Measurements from ENCODE around the gene CD99.
"Not testable (repeated sequence)": the region's sequence is repeated elsewhere in the genome, so short reads cannot be mapped to it uniquely, and the experiment has no call there.

CD99 gene

DNA sequence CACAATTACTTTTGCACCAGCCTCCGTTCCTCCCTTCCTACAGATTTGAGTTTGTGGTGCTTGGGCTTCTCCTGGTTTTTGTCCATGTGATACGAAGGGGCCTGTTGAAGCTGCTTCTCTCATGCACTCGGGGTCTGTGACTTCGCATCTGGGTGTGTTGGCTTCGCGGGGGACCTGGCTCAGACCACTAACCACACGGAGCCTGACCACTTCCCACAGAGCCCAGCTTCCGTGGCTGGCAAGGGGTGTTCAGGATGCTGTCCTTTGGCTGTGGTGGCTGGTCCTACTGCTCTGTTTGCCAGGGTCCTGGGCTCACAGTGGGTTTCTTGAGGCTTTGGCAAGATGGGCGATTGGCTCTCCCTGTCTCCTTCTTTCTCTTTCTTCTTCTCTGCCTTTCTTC is 41.0 kb downstream of the CD99 start:
- DNase-seq (ENCODE audit: low spot score) = no peak

DNA sequence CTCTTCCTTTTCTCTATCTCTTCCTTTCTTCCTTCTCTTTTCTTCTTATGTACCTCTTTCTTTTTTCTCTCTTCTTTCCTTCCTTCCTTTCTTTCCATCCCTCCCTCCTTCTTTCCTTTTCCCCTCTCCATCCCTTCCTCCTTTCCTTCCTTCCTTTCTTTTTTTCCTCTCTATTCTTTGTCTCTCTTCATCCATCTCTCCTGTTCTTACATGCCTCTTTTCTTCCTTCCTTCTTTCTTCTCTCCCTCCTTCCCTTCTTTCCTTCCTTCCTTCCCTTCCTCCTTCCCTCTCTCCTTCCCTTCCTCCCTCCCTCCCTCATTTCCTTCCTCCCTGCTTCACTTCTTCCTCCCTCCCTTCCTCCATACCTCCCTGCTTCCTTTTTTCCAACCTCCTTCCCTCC is 41.6 kb downstream of the CD99 start:
- DNase-seq (ENCODE audit: low spot score) = no peak

DNA sequence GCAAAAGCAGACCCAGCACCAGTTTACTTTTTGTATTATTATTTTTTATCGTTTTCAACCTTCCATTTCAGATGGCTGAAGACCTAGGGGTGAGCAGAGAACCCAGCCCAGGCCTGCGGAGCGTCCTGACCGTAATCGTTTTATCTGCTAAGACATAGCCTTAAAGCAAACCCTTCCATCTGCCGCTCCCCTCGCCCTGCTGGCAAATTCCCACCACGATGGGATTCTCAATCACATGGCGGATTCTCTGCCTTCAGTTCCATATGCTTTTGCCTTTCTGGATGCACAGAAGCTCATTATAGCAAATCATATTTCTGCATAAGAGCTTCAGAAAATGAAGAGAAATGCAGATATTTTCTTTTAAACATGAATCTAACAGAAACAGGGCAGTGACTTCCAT is 42.2 kb downstream of the CD99 start:
- DNase-seq (ENCODE audit: low spot score) = no peak

DNA sequence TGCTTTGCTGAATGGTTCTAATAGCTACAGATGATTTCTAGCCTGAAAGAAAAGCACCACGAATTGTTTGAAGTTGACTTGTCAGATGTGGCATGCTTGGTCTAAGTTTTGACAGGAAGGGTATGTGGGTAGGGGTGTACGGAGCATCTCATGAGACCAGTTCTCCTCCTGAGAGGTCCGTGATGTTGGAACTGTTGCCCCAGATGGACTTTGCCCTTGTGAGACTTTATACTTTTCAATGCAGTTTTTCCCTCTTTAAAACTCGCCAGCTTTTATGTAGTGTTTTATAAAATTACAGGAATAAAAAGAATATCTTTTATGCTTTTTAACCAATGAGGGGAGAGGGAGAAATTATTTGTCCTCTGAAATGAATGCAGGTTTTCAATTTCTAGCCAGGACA is 44.2 kb downstream of the CD99 start:
- DNase-seq (ENCODE audit: low spot score) = no peak

GRCh38 chrX:2740672-2741071 is 49.6 kb downstream of the CD99 start:
- no peak for DNase-seq (ENCODE audit: low spot score)

DNA sequence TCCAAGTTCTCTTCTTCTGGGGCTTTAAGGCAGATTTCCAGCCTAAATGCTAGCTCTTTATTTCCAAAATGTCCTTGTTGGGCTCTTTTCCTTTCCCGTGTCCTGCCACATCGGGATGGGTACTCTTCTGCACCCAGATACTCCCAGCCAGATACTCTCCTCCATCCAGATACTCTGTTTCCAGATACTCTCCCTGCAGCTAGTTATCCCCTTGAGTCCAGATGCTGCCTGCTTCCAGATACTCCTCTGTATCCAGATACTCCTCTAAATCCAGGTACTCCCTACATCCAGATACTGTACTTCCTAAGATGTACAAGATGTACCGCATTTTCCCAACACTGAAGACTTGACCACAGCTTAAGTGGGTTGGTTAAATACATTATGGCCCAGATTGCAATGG is 50.3 kb downstream of the CD99 start:
- no peak for DNase-seq (ENCODE audit: low spot score)

GRCh38 chrX:2746250-2746649 is 55.2 kb downstream of the CD99 start:
- DNase-seq (ENCODE audit: low spot score) = not testable (repeated sequence)

DNA sequence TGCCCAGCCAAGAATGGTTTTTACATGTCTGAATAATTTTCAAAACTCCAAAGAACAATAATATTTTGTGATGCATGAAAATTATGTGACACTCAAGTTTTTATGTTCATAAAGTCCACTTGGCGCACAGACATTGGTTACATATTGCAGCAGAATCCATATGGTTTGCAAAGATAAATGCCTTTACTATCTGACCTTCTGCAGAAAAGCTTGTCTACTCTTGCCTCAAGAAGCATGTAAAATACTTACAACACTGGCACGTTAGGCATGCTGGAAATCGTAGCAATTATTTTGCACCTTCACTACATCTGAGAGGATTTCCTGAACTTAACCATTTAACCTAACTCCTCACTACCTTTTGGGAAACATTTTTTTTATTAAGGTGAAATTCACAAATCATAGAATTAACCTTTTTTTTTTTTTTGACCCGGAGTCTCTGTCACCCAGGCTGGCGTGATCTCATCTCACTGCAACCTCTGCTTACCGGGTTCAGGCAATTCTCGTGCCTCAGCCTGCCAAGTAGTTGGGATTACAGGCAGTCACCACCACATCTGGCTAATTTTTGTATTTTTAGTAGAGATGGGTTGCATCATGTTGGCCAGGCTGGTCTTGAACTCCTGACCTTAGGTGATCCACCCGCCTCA is 57.2 kb downstream of the CD99 start:
- no peak for DNase-seq (ENCODE audit: low spot score)

GRCh38 chrX:2748815-2749188 is 57.7 kb downstream of the CD99 start:
- DNase-seq (ENCODE audit: low spot score) = no peak

DNA sequence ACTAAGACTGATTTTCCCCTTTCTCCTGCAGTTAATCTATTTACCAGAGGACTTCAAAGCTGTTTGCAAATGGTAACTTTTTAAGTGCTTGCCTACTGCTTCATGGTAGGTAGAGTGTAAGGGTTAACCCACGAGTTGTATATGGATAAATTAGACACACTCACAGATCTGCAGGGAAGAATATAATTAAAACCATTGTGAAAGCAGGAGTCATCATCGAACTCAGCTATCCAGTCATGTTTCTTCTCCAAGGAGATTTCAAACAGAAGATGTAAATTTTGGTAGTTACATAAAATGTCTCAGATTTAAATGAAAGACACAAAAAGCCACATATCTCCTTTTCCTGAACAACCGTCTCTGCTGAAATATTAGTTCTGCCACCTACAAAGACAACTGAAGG is 60.2 kb downstream of the CD99 start:
- no peak for DNase-seq (ENCODE audit: low spot score)

DNA sequence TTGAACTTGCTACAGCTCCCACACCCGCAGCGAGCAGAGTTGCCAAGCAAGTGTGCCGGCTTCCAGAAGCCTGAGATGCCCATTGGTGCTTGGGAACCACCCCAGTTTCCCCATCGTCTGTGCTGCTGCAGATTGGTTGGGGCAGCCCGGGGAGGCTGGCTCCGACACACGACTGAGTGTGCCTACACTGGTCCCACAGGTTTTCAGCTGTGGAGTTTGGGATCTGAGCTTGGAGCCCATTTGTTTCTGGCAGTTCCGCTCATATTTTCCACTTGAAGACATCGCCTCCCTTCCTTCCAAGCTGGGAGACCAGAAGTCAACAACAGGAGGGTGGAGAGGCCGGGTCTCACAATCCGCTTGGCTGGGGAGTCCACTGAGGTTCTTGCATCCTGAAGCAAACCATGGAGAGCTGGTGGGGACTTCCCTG is 60.8 kb downstream of the CD99 start, which contains the start of gene XG:
Gene XG, plus strand, starts transcription at position 167 of the 427 bp plus-strand sequence. Its CDS starts 235 bp downstream, at position 402.
- DNase-seq (ENCODE audit: low spot score) = not testable (repeated sequence)

DNA sequence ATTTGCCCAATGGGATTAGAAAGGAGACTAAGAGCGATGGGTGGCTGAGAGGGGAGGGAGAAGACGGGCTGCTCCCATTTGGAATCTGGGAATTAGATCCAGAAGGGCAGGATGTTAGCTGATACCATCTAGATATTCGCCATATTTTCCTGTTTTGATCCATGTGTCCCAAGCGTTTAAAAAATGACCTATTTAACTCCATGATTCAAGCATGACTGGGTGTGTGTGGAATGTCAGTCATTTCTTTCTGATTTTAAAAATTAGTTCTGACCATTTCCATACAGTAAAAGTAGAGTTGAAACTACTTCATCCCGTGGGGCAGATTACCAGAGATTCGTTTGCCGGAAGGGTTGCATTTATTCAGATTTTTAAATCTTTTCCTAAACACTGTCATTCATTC is 61.3 kb downstream of the CD99 start:
- DNase-seq (ENCODE audit: low spot score) = not testable (repeated sequence)

DNA sequence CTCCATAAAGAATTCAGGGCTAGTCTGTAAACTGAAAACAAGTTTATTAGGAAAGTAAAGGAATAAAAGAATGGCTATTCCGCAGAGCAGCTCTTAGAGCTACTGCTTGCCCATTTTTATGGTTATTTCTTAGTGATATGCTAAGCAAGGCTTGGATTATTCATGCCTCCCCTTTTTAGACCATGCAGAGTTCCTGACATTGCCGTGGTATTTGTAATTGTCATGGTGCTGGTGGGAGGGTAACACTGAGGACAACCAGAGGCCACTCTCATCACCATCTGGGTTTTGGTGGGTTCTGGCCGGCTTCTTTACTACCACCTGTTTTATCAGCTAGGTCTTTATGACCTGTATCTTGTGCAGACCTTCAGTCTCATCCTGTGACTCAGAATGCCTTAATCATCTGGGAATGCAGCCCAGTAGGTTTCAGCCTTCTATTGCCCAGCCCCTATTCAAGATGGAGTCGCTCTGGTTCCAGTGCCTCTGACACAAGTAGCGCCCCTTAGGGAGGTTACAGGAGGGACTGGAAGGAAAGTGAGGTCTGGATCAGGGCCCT is 64.1 kb downstream of the CD99 start:
- DNase-seq (ENCODE audit: low spot score) = not testable (repeated sequence)

- DNase-seq (ENCODE audit: low spot score) = no peak
These were observed 65.5 kb downstream of the CD99 start for GRCh38 chrX:2756548-2756947.

DNA sequence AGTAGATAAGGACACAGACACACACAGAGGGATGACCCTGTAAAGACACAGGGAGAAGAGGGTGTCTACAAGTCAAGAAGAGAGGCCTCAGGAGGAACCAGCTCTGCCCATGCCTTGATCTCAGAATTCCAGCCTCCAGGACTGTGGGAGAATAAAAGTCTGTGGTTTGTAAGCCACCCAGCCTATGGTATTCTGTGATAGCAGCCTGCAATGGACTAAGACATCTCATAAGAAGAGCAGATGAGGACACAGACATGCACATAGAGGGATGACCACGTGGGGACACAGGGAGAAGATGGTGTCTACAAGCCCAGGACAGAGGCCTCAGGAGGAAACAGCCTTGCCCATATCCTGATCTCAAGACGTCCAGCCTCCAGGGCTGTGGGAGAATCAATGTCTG is 70.2 kb downstream of the CD99 start:
- DNase-seq (ENCODE audit: low spot score) = no peak

DNA sequence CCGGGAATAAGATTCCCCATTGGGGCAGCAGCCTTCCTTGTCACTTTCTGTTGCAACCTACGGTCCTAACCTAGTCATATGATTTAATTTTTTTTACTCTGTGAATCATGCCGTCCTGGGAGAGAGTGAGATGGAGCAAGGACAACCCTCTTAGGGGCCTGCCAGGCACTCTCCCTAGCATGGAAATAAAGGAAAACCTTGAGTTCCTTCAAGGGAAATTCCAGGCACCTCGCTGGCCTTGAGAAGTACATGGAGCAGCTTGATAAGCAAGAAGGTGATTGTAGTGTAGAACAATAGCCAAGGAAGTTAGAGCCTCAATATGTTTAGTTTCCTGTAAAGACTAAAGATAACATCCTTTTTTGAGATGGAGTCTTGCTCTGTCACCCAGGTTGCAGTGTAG is 71.6 kb downstream of the CD99 start:
- not testable (repeated sequence) for DNase-seq (ENCODE audit: low spot score)

DNA sequence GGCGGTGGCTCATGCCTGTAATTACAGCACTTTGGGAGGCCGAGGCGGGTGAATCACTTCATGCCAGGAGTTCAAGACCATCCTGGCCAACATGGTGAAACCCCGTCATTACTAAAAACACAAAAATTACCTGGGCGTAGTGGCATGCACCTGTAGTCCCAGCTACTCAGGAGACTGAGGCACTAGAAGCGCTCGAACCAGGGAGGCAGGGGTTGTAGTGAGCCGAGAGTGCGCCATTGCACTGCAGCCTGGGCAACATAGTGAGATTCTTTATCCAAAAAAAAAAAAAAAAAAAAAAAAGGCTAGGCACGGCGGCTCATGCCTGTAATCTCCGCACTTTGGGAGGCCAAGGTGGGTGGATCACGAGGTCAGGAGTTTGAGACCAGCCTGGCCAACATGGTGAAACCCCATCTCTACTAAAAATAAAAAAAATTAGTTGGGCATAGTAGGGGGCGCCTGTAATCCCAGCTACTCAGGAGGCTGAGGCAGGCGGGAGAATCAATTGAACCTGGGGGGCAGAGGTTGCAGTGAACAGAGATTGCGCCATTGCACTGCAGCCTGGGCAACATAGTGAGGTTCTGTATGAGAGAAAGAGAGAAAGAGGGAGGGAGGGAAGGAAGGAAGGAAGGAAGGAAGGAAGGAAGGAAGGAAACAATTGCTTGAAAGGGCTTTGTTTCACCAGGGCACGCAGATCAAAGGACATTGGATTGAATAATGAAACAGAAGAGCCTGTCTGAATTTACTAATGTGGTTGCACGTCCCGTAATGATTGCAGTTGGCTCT is 73.9 kb downstream of the CD99 start:
- not testable (repeated sequence) for DNase-seq (ENCODE audit: low spot score)

DNA sequence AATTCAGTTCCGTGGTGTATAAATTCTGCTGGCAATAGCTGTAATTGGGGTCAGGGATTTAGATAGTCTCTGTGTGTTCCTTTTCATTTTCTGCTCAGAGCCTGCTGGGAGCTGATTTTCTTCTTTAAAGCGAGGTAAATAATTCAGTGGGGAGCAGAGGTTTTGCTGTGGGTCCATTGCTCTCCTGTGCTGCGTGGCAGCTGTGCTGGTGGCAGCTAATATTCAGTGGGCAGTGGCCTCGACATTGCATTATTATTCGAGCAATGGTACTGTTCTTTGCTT is 74.4 kb downstream of the CD99 start:
- DNase-seq (ENCODE audit: low spot score) = no peak

DNA sequence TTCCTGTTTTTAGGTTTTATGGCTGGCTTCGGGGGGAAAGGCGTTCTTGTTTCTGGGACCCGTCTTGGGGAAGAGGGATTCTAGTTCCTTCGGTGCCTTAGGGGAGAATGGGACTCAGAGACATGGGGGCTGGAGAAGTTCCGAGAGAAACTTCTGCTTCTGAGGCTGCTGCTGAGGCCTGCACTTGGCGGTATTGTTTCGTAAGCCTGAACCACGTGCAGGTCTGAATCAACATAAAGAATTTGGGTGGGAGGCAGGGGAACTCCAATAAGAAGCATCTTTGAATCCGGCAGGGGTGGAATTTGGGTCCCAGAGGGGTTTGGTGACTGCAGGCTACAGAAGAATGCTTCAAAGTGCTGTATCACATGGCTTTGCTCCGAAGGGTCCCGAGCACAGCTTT is 75.8 kb downstream of the CD99 start:
- no peak for DNase-seq (ENCODE audit: low spot score)

DNA sequence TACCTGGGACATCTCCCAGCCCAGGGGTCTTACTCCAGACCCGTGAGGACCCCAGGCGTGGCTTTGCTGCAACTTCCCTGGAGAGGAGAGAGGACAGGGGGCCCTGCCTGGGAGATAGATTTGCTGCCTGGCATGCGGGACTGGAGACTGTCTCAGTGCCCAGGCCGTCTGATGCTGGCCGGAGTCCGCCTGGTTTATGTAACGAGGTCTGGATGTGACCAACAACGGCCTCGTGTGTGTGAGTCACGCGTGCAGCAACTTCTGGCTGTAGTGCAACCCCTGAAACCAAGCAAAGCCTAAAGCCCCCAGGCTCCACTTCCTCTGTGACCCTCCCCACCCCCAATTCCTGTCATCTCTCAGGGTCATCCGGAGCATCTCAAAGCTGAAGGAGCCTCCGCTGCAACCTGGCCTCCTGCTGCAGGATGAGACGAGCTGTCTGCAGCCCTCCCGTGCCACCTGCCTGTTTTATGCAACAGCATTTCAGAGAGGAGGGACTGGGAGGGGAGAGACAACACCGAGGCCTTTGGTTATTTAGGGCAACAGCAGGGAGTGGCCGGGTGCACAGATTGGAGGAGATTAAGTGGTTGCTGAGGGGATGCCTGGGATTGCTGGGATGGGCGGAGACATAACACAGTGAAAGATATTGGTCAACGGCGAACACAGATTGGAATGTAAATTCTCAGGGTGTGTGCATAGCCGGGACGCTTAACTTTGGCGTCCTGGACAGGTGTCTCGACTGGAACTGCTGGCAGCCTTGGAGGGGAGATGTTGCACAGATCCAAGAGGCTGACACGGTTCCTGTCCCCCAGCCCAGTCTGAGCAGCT is 76.7 kb downstream of the CD99 start:
- peak; percentile 6 for DNase-seq (ENCODE audit: low spot score)

GRCh38 chrX:2769615-2770014 is 78.5 kb downstream of the CD99 start:
- DNase-seq (ENCODE audit: low spot score) = no peak

DNA sequence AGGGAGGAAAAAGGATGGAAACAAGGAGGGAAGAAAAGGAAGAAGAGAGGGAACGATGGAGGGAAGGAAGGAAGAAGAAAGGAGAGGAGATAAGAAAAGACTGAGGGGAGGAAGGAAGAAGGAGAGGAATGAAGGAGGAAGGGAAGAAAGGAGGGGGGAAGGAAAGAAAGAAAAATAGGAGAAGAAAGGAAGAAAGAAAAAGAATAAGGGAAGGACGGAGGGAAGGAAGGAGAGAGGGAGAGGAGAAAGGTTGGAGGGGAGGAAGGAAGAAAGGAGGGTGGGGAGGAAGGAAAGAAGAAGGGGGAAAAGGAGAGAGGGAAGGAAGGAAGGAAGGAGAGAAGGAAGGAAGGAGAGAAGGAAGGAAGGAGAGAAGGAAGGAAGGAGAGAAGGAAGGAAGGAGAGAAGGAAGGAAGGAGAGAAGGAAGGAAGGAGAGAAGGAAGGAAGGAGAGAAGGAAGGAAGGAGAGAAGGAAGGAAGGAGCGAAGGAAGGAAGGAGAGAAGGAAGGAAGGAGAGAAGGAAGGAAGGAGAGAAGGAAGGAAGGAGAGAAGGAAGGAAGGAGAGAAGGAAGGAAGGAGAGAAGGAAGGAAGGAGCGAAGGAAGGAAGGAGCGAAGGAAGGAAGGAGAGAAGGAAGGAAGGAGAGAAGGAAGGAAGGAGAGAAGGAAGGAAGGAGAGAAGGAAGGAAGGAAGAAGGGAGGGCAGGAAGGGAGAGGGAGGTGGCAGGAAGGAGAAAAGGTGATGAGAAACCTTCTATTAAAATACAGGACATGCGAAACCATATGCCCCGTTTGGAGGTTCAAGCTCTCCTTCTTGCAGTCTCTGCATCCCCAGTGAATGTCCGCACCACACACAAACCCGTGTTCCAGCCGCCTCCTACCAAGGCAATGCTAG is 82.3 kb downstream of the CD99 start:
- not testable (repeated sequence) for DNase-seq (ENCODE audit: low spot score)
